ENCODE data around the gene ATPAF2. TPM values are rescaled to one million over a fixed set of nuclear protein-coding genes. Genes with fewer than 3 reads are reported as not detected.

The ATPAF2 gene
- total and polyA plus RNA-seq, 10 of the 15 experiments (the other 5 are each of a cell fraction or from before 2014, with no cell fraction given) = 6.5 to 33.0 (median 26.5) TPM

GRCh38 chr17:17993852-17994251 lies 45.1 kb downstream of the ATPAF2 start:
- Histone ChIP-seq H3K27ac (ENCODE audit: control insufficient read depth, insufficient read depth) (no peak overlapping the region), H3K36me3 (ENCODE audit: control insufficient read depth in 2 of 2, insufficient read depth in 2 of 2, low read length in 1 of 2) (no peaks in the 10 kb centered on the region), H3K4me3 (no peak overlapping the region), H3K79me2 (ENCODE audit: control insufficient read depth, insufficient read depth, low read length) (no peaks in the 10 kb centered on the region), H3K4me1 (ENCODE audit: control insufficient read depth, insufficient read depth, low read length) (no peaks in the 10 kb centered on the region), H2AFZ (ENCODE audit: control insufficient read depth, low read depth, low read length) (no peak overlapping the region), H3K4me2 (ENCODE audit: control insufficient read depth, insufficient read depth) (no peak overlapping the region), H3K9ac (ENCODE audit: control insufficient read depth, insufficient read depth, low read length) (no peak overlapping the region), H4K20me1 (ENCODE audit: control insufficient read depth, insufficient read depth) (no peaks in the 10 kb centered on the region; the same call in 1 of the 2 replicates), H3K27me3 (replicated peaks in 1 of 2; ENCODE audit: control insufficient read depth in 2 of 2, insufficient read depth in 2 of 2, low read length in 1 of 2) (no peaks in the 10 kb centered on the region; a peak in 1 of 4 replicates), H3K9me3 (replicated peaks; ENCODE audit: control insufficient read depth, insufficient read depth, low read length) (no peaks in the 10 kb centered on the region)
- CTCF ChIA-PET = interaction anchor here (1.2 to 1.4 kb wide), 2 partner anchors 9 to 11 kb away, joined by 3 to 5 read pairs; no protein-coding TSS in a partner anchor
- DNase-seq (ENCODE audit: low read depth, low spot score) = no peak
- no peak for ATAC-seq
- WGBS (ENCODE audit: insufficient coverage, insufficient replicate concordance, low lambda C conversion rate, missing lambda C conversion rate) = 55% methylated on average over 12 of the region's 12 CpGs
- no peak for FAIRE-seq
- RAD21 ChIA-PET (ENCODE audit: unreplicated experiment) = no interaction called here
- in situ Hi-C loops (cut with MboI) = no loop called here
- SMC1A ChIA-PET (ENCODE audit: uncharacterized antibody, unreplicated experiment) = no interaction called here
- TF ChIP-seq YY1 (IDR thresholded peaks at IDR 0.05; ENCODE audit: low read depth, low read length) (no peak), CBFB (IDR thresholded peaks at IDR 0.05; ENCODE audit: low read depth) (no peak), KAT2A (conservative IDR thresholded peaks at IDR 0.05; ENCODE audit: control insufficient read depth, low read depth, low read length) (no peak), CTCF (IDR thresholded peaks at IDR 0.05 in 2 of 3, conservative IDR thresholded peaks at IDR 0.05 in 1 of 3; ENCODE audit: control insufficient read depth in 2 of 3, extremely low read depth in 1 of 3, insufficient read depth in 1 of 3, low read depth in 3 of 3, low read length in 3 of 3) (no peak), FOXK2 (IDR thresholded peaks at IDR 0.05) (no peak), YBX1 (IDR thresholded peaks at IDR 0.05) (no peak), BCL3 (IDR thresholded peaks at IDR 0.05; ENCODE audit: borderline replicate concordance, insufficient read depth, low read depth, low read length, poor library complexity, severe bottlenecking) (no peak), ZZZ3 (IDR thresholded peaks at IDR 0.05; ENCODE audit: control insufficient read depth, insufficient read length, low read depth) (no peak), SP1 (IDR thresholded peaks at IDR 0.05; ENCODE audit: low read depth, low read length) (no peak), CHD4 (IDR thresholded peaks at IDR 0.05) (no peak), MLLT1 (IDR thresholded peaks at IDR 0.05) (no peak), MYB (IDR thresholded peaks at IDR 0.05; ENCODE audit: borderline replicate concordance, low read depth, low read length) (no peak), SMAD5 (IDR thresholded peaks at IDR 0.05; ENCODE audit: low read depth) (no peak), ZNF207 (IDR thresholded peaks at IDR 0.05; ENCODE audit: borderline replicate concordance) (no peak), EED (IDR thresholded peaks at IDR 0.05; ENCODE audit: low read depth) (no peak), TCF7 (IDR thresholded peaks at IDR 0.05; ENCODE audit: borderline replicate concordance) (no peak), KDM1A (IDR thresholded peaks at IDR 0.05; ENCODE audit: borderline replicate concordance) (no peak)
- TF ChIP-seq, protein P1, sequence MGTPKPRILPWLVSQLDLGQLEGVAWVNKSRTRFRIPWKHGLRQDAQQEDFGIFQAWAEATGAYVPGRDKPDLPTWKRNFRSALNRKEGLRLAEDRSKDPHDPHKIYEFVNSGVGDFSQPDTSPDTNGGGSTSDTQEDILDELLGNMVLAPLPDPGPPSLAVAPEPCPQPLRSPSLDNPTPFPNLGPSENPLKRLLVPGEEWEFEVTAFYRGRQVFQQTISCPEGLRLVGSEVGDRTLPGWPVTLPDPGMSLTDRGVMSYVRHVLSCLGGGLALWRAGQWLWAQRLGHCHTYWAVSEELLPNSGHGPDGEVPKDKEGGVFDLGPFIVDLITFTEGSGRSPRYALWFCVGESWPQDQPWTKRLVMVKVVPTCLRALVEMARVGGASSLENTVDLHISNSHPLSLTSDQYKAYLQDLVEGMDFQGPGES (IDR thresholded peaks at IDR 0.05) = no peak
- BruUV-seq (replicated peaks) = no TSS peak
- intact Hi-C loops (cut with micrococcal nuclease; ENCODE audit: unreplicated experiment) = no loop called here
- POLR2A ChIA-PET = no interaction called here
